A673 (cell line): ENCODE measurements around the gene TMEM18.

Source experiments
- EZH2 ChIP-seq: fragments of 200-600 bp; sonication (generic); IDR thresholded peaks from 2 replicates; pipeline ENCODE4 v1.6.1; 2017; ENCODE audit warnings: borderline replicate concordance, low read depth, mild to moderate bottlenecking, mixed read lengths, antibody characterized with exemption, low read length; ENCODE audit not compliant: poor library complexity, severe bottlenecking
- TF ChIP-seq, protein P1 (sequence below): fragments of 300-800, 200-600 bp; sonication (generic); conservative IDR thresholded peaks from 2 replicates; pipeline ENCODE4 v1.5.1; 2017; ENCODE audit warnings: low read depth, mild to moderate bottlenecking, antibody characterized with exemption, low read length, moderate library complexity, mixed read lengths

DNA sequence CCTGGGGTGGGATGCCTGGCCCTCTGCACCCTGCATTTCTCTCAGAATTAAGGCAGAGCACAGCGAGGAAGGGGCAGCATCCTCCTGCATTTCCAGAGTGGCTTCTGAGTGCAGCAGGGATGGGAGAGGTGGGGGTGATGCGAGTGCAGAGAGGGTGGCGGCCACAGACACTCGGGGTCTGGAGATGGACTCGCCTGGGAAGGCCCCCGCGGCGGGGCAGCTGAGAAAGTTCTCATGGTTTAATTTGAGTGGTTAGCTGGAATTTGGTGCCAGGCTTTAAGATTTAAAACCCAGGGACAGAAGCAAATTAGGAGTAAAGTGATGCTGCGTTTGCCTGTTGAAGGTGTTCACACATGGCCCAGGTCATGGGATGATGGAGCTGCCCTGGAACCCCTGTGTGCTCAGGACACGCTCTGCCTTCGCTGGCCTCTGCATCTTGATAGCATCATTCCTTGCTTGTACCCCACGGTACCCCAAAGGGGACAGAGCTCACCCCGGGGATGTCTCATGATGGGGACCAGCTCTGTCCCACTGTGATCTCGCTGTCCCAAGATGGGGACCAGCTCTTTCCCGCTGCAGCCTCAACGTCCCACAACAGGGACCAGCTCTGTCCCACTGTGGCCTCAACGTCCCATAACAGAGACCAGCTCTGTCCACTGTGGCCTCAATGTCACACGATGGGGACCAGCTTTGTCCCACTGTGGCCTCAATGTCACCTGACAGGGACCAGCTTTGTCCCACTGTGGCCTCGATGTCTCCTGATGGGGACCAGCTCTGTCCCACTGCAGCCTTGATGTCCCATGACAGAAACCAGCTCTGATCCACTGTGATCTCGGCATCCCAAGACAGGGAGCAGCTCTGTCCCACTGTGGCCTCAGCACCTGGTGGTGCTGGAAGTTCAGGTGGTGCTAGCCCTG is 27.5 kb downstream of the TMEM18 start:
- TF ChIP-seq EZH2: no peak
- TF ChIP-seq, protein P1, sequence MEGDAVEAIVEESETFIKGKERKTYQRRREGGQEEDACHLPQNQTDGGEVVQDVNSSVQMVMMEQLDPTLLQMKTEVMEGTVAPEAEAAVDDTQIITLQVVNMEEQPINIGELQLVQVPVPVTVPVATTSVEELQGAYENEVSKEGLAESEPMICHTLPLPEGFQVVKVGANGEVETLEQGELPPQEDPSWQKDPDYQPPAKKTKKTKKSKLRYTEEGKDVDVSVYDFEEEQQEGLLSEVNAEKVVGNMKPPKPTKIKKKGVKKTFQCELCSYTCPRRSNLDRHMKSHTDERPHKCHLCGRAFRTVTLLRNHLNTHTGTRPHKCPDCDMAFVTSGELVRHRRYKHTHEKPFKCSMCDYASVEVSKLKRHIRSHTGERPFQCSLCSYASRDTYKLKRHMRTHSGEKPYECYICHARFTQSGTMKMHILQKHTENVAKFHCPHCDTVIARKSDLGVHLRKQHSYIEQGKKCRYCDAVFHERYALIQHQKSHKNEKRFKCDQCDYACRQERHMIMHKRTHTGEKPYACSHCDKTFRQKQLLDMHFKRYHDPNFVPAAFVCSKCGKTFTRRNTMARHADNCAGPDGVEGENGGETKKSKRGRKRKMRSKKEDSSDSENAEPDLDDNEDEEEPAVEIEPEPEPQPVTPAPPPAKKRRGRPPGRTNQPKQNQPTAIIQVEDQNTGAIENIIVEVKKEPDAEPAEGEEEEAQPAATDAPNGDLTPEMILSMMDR: no peak
